HL-60/S4 treated with retinoic acid at 250 ng/mL for 4 days and 3 days (cell line): ENCODE measurements around the gene PIH1D1.

ENCODE experiments used
- in situ Hi-C: fragments of 300-500 bp; cut with MboI; formaldehyde crosslinking; loops from 2 replicates; pipeline ENCODE4 v1.7.0; 2022; ENCODE audit warnings: low sequenced_read_pairs

Gene PIH1D1

DNA sequence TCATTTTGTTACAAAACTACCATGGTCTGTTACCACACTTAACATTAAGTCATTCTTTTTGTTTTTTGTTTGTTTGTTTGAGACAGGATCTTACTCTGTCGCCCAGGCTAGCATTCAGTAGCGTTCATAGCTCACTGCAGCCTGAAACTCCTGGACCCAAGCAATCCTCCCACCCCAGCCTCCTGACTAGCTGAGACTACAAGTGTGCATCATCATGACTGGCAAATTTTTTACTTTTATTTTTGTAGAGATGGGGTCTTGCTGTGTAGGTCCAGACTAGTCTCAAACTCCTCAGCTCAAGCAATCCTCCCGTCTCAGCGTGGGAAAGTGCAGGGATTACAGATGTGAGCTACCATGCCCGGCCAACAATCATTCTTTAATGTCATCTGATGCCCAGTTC, 4.7 kb upstream of the PIH1D1 start:
- in situ Hi-C loops, result no loop called here

- in situ Hi-C loops, result no loop called here
Observed at GRCh38 chr19:49455773-49456172, 4.2 kb upstream of the PIH1D1 start.

DNA sequence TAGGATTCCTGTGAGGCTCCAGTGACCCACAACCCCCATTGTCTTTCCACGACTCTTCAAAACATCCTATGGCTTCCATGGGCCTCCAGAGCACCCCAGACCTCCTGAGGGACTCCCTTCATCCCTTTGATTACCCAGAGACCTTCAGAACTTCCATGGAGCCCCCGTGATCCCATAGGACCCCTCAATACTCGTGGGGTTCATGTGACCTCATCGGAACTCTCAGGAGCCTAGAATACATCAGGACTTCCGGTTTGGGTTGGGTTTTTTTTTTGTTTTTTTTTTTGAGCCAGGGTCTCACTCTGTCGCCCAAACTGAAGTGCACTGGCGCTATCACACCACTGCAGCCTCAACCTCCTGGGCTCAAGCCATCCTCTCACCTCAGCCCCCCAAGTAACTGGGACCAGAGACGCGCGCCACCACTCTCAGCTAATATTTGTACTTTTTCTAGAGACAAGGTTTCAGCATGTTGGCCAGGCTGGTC, 2.2 kb upstream of the PIH1D1 start:
- in situ Hi-C loops, result no loop called here

GRCh38 chr19:49453013-49453756, 1.6 kb upstream of the PIH1D1 start, which contains the start of gene ALDH16A1:
ALDH16A1 (plus strand) TSS chr19:49453225; CDS start chr19:49453332, 107 bp downstream.
- in situ Hi-C loops, result no loop called here

DNA sequence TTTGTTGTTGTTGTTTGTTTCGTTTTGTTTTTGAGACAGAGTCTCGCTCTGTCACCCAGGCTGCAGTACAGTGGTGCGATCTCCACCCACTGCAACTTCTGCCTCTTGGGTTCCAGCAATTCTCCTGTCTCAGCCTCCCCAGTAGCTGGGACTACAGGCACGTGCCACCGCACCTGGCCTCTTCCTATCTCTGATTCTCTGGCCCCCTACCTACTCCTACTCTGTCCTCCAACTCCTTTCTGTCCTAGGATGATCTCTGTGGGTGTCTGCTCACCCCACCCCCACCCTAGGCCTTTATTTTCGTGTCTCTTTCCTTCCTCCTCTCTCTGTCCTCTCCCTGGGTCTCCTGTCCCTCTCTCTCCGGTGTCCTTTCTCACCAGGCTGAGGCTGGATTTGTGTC, 1.2 kb downstream of the PIH1D1 start:
- in situ Hi-C loops, result no loop called here

GRCh38 chr19:49448432-49448786, 3.2 kb downstream of the PIH1D1 start:
- in situ Hi-C loops, result no loop called here

- in situ Hi-C loops, result no loop called here
Observed at GRCh38 chr19:49447485-49448431, 3.9 kb downstream of the PIH1D1 start.

DNA sequence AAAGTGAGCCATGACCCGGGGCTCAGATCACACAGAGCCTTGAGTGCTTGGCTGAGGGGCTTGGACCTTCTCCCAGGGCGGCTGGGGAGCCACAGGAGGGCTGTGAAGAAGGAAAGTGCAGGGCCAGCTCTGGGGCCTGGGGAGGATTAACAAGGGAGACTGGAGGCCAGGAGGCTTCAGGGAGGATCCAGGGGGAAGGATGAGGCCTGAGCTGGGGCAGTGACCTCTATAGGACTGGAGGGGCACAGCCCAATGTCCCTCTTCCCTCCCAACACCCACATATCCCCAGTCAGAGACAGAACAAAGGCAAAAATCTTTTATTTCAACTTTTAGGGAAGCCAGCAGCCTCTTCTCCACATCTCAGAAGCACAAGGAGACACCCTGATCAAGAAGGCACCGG, 5.6 kb downstream of the PIH1D1 start:
- in situ Hi-C loops, result no loop called here

- in situ Hi-C loops, result loop anchor here (5.0 kb wide), 1 partner anchor 52 kb away; no protein-coding TSS in a partner anchor
Observed at GRCh38 chr19:49444100-49444700, 7.4 kb downstream of the PIH1D1 start.

GRCh38 chr19:49443366-49444099, 8.1 kb downstream of the PIH1D1 start:
- in situ Hi-C loops, result loop anchor here (5.0 kb wide), 1 partner anchor 51 kb away; no protein-coding TSS in a partner anchor

DNA sequence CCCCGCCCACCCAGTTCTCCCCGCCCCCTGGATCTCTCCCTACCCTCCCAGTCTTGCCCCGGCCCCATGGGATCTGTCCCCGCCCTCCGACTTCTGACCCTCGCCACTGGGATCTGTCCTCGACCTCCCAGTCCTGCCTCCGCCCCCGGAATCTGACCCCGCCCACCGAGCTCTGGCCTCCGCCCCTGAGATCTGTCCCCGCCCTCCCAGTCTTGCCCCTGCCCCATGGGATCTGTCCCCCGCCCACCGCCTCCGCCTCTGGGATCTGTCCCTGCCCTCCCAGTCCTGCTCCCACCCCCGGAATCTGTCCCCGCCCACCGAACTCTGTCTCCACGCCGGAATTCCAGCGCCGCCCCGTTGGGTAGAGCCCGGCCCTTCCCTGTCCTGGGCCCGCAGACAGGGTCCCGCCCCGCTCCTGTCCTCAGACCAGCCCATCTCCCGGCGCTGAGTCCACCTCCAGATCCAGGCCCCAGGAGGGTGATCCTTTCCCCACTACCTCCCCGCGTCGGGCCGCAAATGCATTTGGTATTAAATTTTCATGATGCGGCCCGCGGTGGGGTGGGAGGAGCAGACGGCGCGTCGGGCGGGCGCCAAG, 8.7 kb downstream of the PIH1D1 start:
- in situ Hi-C loops, result loop anchor here (5.0 kb wide), 1 partner anchor 51 kb away; no protein-coding TSS in a partner anchor

DNA sequence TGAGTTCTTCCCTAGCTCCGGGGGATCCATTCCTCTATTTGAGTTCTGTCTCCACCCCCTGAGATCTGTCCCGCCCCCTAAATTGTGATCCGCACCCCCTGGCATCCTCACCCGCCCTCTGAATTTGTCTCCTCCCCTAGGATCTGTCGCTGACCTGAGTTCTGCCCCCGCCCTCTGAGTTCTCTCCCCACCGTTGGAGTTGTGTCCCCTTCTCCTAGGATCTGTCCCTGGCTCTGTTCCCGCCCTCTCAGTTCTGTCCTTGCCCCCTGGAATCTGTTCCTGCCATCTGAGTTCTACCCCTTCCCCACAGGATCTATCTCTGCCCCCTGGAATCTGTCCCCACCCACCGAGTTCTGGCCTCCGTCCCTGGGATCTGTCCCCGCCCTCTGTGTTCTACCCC, 9.3 kb downstream of the PIH1D1 start:
- in situ Hi-C loops, result loop anchor here (5.0 kb wide), 1 partner anchor 50 kb away; no protein-coding TSS in a partner anchor

GRCh38 chr19:49441960-49442350, 9.7 kb downstream of the PIH1D1 start:
- in situ Hi-C loops, result loop anchor here (5.0 kb wide), 1 partner anchor 50 kb away; no protein-coding TSS in a partner anchor

- in situ Hi-C loops, result loop anchor here (5.0 kb wide), 1 partner anchor 49 kb away; no protein-coding TSS in a partner anchor
Observed at GRCh38 chr19:49441210-49441959, 10.2 kb downstream of the PIH1D1 start, which contains the start of gene SLC17A7. SLC17A7 (minus strand) TSS chr19:49441527; CDS start chr19:49441379, 148 bp downstream.

GRCh38 chr19:49440439-49441209, 11.0 kb downstream of the PIH1D1 start:
- in situ Hi-C loops, result loop anchor here (5.0 kb wide), 1 partner anchor 48 kb away; no protein-coding TSS in a partner anchor

GRCh38 chr19:49439836-49440235, 11.8 kb downstream of the PIH1D1 start:
- in situ Hi-C loops, result loop anchor here (5.0 kb wide), 1 partner anchor 48 kb away; no protein-coding TSS in a partner anchor

DNA sequence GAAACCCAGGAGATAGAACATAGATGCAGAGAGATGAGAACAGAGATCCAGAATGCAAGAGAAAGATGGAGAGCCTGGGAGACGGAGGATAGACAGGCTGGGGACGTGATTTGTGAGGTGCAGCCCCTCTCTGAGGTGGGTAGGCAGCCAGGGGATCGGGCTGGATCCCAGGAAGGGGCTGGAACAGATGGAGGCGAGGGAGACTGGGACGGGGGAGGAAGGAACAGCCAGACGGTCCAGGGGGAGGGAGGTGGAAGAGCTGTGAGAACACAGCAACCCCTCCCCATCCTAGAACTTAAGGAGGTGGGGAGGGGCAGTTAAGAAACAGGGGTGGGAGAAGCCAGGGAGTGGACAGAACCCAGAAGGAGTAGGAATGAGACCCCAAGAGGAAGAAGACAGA, 13.4 kb downstream of the PIH1D1 start:
- in situ Hi-C loops, result no loop called here

DNA sequence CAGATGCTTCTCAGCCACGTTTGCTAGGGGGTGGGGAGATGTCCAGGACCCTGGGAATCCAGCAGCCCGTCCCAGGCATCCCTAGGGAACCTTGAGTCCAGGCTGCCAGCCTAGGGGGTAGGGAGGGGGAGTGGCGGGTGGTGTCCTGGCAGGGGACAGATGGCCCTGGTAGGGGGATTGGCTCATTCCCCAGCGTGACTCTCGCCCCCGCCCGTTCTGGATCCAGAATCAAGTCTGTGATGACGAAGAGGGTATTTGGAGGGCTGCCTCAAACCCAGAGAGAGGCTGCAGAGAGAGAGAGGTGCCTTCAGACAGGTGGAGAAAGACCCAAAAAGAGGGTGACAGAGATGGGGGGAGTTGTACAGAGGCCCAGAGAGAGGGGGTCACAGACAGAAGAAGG, 14.4 kb downstream of the PIH1D1 start:
- in situ Hi-C loops, result no loop called here
